PC-9 (cell line): ENCODE results near the gene MTA1. TPM values are rescaled to one million over a fixed set of nuclear protein-coding genes. Genes with fewer than 3 reads are reported as not detected.

ENCODE experiments used
- BruUV-seq: library from RNA; stranded (reverse); fragments of 400-500 nt; replicated peaks from 2 replicates; lab custom pipeline; 2021; lab: Mats Ljungman, UMichigan
- CTCF ChIA-PET: fragments of 300-600 bp; sonication (Branson Sonifier 250); formaldehyde crosslinking; loops from one replicate; lab custom pipeline; 2022; ENCODE audit warnings: antibody characterized with exemption; lab: Charles Lee
- POLR2A ChIA-PET: fragments of 300-600 bp; sonication (Branson Sonifier 250); formaldehyde crosslinking; loops from one replicate; lab custom pipeline; 2022; ENCODE audit warnings: antibody characterized with exemption; ENCODE audit not compliant: unreplicated experiment; lab: Charles Lee
- DNase-seq, 2 experiments: peaks; one replicate each; pipeline versions ENCODE4 v3.0.0 to v3.0.0-alpha.2; 2015 to 2022; ENCODE audit warnings: mixed read lengths in 1 of 2
- H2AFZ ChIP-seq: fragments of 200-600 bp; sonication (generic); 2 replicates; pipeline ENCODE4 v1.8.1; 2017; ENCODE audit warnings: antibody characterized with exemption
- H3F3A ChIP-seq: fragments of 200-600 bp; sonication (generic); 2 replicates; pipeline ENCODE4 v1.8.1; 2017; ENCODE audit warnings: antibody characterized with exemption, mild to moderate bottlenecking, low read depth; ENCODE audit not compliant: insufficient read depth
- H3K27ac ChIP-seq: fragments of 200-600 bp; sonication (generic); 2 replicates; pipeline ENCODE4 v1.6.1; 2016; ENCODE audit warnings: mixed run types
- H3K27me3 ChIP-seq: fragments of 200-600 bp; sonication (generic); 2 replicates; pipeline ENCODE4 v1.6.1; 2016; ENCODE audit warnings: low read depth, mixed run types; ENCODE audit not compliant: insufficient read depth
- H3K36me3 ChIP-seq: fragments of 200-600 bp; sonication (generic); 2 replicates; pipeline ENCODE4 v1.6.1; 2016; ENCODE audit warnings: low read depth, mixed run types
- H3K4me1 ChIP-seq: fragments of 200-600 bp; sonication (generic); replicated peaks from 2 replicates; pipeline ENCODE4 v1.6.1; 2016; ENCODE audit warnings: mixed run types; ENCODE audit not compliant: insufficient read depth
- H3K4me2 ChIP-seq: fragments of 200-600 bp; sonication (generic); 2 replicates; pipeline ENCODE4 v1.6.1; 2017; ENCODE audit warnings: mixed run types
- H3K4me3 ChIP-seq: fragments of 200-600 bp; sonication (generic); 2 replicates; pipeline ENCODE4 v1.6.1; 2016; ENCODE audit warnings: mixed run types
- H3K79me2 ChIP-seq: fragments of 200-600 bp; sonication (generic); 2 replicates; pipeline ENCODE4 v1.6.1; 2017; ENCODE audit warnings: low read depth, mixed run types
- H3K9me2 ChIP-seq: fragments of 200-600 bp; sonication (generic); 2 replicates; pipeline ENCODE4 v1.8.1; 2017; ENCODE audit warnings: mild to moderate bottlenecking; ENCODE audit not compliant: insufficient read depth
- H3K9me3 ChIP-seq: fragments of 200-600 bp; sonication (generic); 2 replicates; pipeline ENCODE4 v1.8.1; 2016; ENCODE audit warnings: low read depth; ENCODE audit not compliant: insufficient read depth
- H4K20me1 ChIP-seq: fragments of 200-600 bp; sonication (generic); 2 replicates; pipeline ENCODE4 v1.8.1; 2017; ENCODE audit not compliant: insufficient read depth
- CTCF ChIP-seq: fragments of 200-600 bp; sonication (generic); conservative IDR thresholded peaks from 2 replicates; pipeline ENCODE4 v1.6.1; 2017; ENCODE audit warnings: mixed run types, antibody characterized with exemption, mild to moderate bottlenecking, moderate library complexity
- EZH2 ChIP-seq: fragments of 200-600 bp; sonication (generic); IDR thresholded peaks from 2 replicates; pipeline ENCODE4 v1.8.0; 2017; ENCODE audit warnings: antibody characterized with exemption, low read depth
- intact Hi-C: fragments of 100-400 bp; cut with micrococcal nuclease; formaldehyde crosslinking; loops from one replicate; pipeline ENCODE4 v1.10.0; 2022; ENCODE audit not compliant: unreplicated experiment
- total RNA-seq: library from RNA; stranded (reverse); gene quantifications from 2 replicates; pipeline ENCODE4 v1.2.3, GENCODE V29; 2021

MTA1 gene
- total RNA-seq, 1 experiment from 2014 or later: 124 TPM

- H3K4me1 ChIP-seq: peaks cover 28% of the 10 kb centered on the region
- H3K4me3 ChIP-seq: peak overlapping the region; percentile 94
- CTCF ChIA-PET: interaction anchor here (0.6 kb wide), 1 partner anchor 701 kb away, joined by 5 read pairs; no protein-coding TSS in a partner anchor
- H3K79me2 ChIP-seq: 0 out of 2 replicates have a peak, but pooled peaks cover 5% of the 10 kb centered on the region
- BruUV-seq: TSS peak; percentile 80
- peak; percentile 74 for DNase-seq
- no peaks in the 10 kb centered on the region for H3K27me3 ChIP-seq
- peaks cover 13% of the 10 kb centered on the region; the same call in 1 of the 2 replicates for H3F3A ChIP-seq
- intact Hi-C loops: loop anchor here (1.0 to 5.0 kb wide), 4 partner anchors 27 to 399 kb away; no protein-coding TSS in a partner anchor
- TF ChIP-seq EZH2 (no peak), CTCF (no peak)
- POLR2A ChIA-PET: interaction anchor here (0.6 to 0.7 kb wide), 3 partner anchors 37 to 87 kb away, joined by 5 to 27 read pairs (median 12); no protein-coding TSS in a partner anchor
- peaks cover 6% of the 10 kb centered on the region for H4K20me1 ChIP-seq
- H3K9me2 ChIP-seq: no peaks in the 10 kb centered on the region
- peak overlapping the region; percentile 65 for H3K27ac ChIP-seq
- H3K4me2 ChIP-seq: peak overlapping the region; percentile 80
- H3K36me3 ChIP-seq: no peaks in the 10 kb centered on the region
- no peaks in the 10 kb centered on the region for H3K9me3 ChIP-seq
- H2AFZ ChIP-seq: peak overlapping the region; percentile 90
Measured at GRCh38 chr14:105491366-105491973, 71.8 kb downstream of the MTA1 start.

DNA sequence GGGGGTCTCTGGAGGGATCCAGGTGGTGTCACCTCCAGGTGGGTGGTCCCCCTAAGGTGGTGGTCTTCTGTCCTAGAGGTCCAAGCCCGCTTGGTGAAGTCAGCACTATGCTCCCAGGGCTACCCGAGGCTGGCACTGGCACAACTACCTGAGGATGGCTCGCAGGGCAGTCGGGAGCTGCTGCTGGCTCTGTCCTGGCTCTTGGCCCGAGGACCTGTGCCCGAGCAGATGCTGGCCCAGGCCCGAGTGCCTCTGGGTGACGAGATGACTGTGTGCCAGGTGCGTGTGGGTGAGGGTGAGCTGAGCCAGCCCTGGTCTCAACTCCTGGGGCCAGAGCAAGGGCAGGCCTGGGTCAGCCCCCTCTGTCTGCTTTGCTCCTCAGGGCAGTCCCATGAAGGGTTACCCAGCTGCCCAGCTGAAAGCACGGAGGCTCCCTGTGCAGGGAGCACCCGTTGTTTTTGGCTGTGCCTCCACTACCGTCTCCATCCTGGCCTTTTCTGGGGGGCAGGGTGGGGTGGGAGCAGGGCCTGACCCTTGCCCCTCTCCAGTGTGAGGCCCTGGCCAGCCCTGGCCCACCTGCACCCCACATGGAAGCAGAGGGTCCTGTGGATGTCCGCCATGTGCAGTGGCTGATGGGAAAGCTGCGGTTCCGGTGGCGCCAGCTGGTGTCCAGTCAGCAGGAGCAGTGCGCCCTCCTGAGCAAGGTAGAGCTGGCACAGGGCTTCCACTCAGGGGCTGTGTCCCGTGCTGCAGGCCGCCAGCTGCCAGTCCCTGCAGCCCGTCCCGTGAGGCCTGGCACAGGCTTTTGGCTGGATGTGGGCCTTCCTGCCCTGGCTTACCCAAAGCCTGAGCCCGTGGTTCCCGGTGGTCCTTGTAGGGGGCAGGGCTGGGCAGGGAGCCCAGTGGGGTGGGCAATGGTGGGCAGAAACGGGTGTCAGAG is 72.7 kb downstream of the MTA1 start:
- peak overlapping the region; percentile 94; the same call in 1 of the 2 replicates for H3K4me3 ChIP-seq
- no peaks in the 10 kb centered on the region for H3K36me3 ChIP-seq
- 0 out of 2 replicates have a peak, but pooled peaks cover 5% of the 10 kb centered on the region for H3K79me2 ChIP-seq
- H2AFZ ChIP-seq: no peak overlapping the region
- POLR2A ChIA-PET: interaction anchor here (0.6 to 0.7 kb wide), 4 partner anchors 19 to 88 kb away, joined by 3 to 27 read pairs (median 8); no protein-coding TSS in a partner anchor
- intact Hi-C loops: loop anchor here (5.0 kb wide), 1 partner anchor 400 kb away; no protein-coding TSS in a partner anchor
- H3K4me2 ChIP-seq: peak overlapping the region; percentile 80
- no peaks in the 10 kb centered on the region for H3K27me3 ChIP-seq
- no TSS peak for BruUV-seq
- H4K20me1 ChIP-seq: peaks cover 6% of the 10 kb centered on the region
- DNase-seq: no peak
- H3K9me3 ChIP-seq: no peaks in the 10 kb centered on the region
- CTCF ChIA-PET: interaction anchor here (0.6 to 0.7 kb wide), 2 partner anchors 9 to 701 kb away, joined by 3 to 5 read pairs; no protein-coding TSS in a partner anchor
- H3K4me1 ChIP-seq: peaks cover 26% of the 10 kb centered on the region
- H3K27ac ChIP-seq: no peak overlapping the region
- no peak for TF ChIP-seq EZH2
- TF ChIP-seq CTCF: no peak
- H3F3A ChIP-seq: peaks cover 13% of the 10 kb centered on the region; the same call in 1 of the 2 replicates
- no peaks in the 10 kb centered on the region for H3K9me2 ChIP-seq
